HCT116 (cell line): ENCODE data around the gene CTSH. TPM values are rescaled to one million over a fixed set of nuclear protein-coding genes. Genes with fewer than 3 reads are reported as not detected.
"Not testable (repeated sequence)": the region's sequence is repeated elsewhere in the genome, so short reads cannot be mapped to it uniquely, and the experiment has no call there.

ENCODE experiments used
- ATAC-seq: fragments of 200-7000 bp; cut with Tn5 transposase; 2 replicates; pipeline ENCODE4 v1.9.1; 2020; ENCODE audit warnings: mild to moderate bottlenecking, moderate library complexity
- BruUV-seq: library from RNA; stranded (reverse); fragments of 400-500 nt; replicated peaks from 2 replicates; lab custom pipeline; 2021; lab: Mats Ljungman, UMichigan
- CTCF ChIA-PET: fragments of 300-600 bp; sonication (Branson Sonifier 250); formaldehyde crosslinking; loops from one replicate; lab custom pipeline; 2021; ENCODE audit warnings: antibody characterized with exemption; lab: Charles Lee
- POLR2A ChIA-PET: fragments of 300-600, 350-600 bp; sonication (Branson Sonifier 250); formaldehyde crosslinking; loops from one replicate; lab custom pipeline; 2021; ENCODE audit warnings: antibody characterized with exemption; lab: Charles Lee
- RAD21 ChIA-PET, 2 experiments: fragments of 300-600 bp; sonication (Branson Sonifier 250); formaldehyde crosslinking; loops; one replicate each; lab custom pipeline; 2023; ENCODE audit warnings: low total read pairs in 2 of 2; ENCODE audit not compliant: uncharacterized antibody in 2 of 2, unreplicated experiment in 2 of 2, low non-redundant PET in 1 of 2; lab: Charles Lee
- DNase-seq: peaks from one replicate; pipeline ENCODE4 v3.0.0-alpha.2; 2010; ENCODE audit warnings: low read depth, low spot score
- H2AFZ ChIP-seq: fragments of 200-600 bp; shearing (Covaris generic), sonication (generic); 2 replicates; pipeline ENCODE4 v1.6.1; 2017; ENCODE audit warnings: low read depth, mixed run types, mixed read lengths, antibody characterized with exemption, low read length; ENCODE audit not compliant: poor library complexity, severe bottlenecking
- H3K27ac ChIP-seq: 2 replicates; pipeline ENCODE4 v1.5.1; 2012; ENCODE audit warnings: low read depth, low read length
- H3K27me3 ChIP-seq: fragments of 200-600 bp; sonication (generic); 2 replicates; pipeline ENCODE4 v1.6.1; 2016; ENCODE audit warnings: mixed run types, low read length, mixed read lengths; ENCODE audit not compliant: insufficient read depth
- H3K36me3 ChIP-seq, 2 experiments: fragments of 200-500 bp in 1 of 2; fragments of 200-600 bp in 1 of 2; sonication (Bioruptor generic) in 1 of 2; sonication (generic) in 1 of 2; 2 replicates each; pipeline versions ENCODE4 v1.5.1 to v1.6.1; 2014 to 2016; ENCODE audit warnings: low read length in 2 of 2, inconsistent platforms in 1 of 2, mixed read lengths in 1 of 2, mixed run types in 1 of 2; ENCODE audit not compliant: insufficient read depth in 2 of 2, control insufficient read depth in 1 of 2
- H3K4me1 ChIP-seq, 2 experiments: fragments of 200-600 bp in 1 of 2; sonication (generic) in 1 of 2; 2 replicates each; pipeline versions ENCODE4 v1.5.1 to v1.6.1; 2012 to 2017; ENCODE audit warnings: low read length in 2 of 2, inconsistent platforms in 1 of 2, mild to moderate bottlenecking in 1 of 2, mixed read lengths in 1 of 2, mixed run types in 1 of 2, moderate library complexity in 1 of 2; ENCODE audit not compliant: insufficient read depth in 2 of 2, control insufficient read depth in 1 of 2
- H3K4me2 ChIP-seq: fragments of 200-600 bp; sonication (generic); 2 replicates; pipeline ENCODE4 v1.6.1; 2017; ENCODE audit warnings: mixed run types, low read length, mixed read lengths
- H3K4me3 ChIP-seq, 2 experiments: fragments of 200-600 bp in 1 of 2; sonication (generic) in 1 of 2; replicated peaks in 1 of 2; 2 replicates each; pipeline ENCODE4 v1.5.1; 2011 to 2016; ENCODE audit warnings: low read length in 2 of 2, control low read depth in 1 of 2, low read depth in 1 of 2, mild to moderate bottlenecking in 1 of 2, mixed read lengths in 1 of 2, mixed run types in 1 of 2
- H3K79me2 ChIP-seq: fragments of 200-600 bp; sonication (generic); 2 replicates; pipeline ENCODE4 v1.6.1; 2017; ENCODE audit warnings: mild to moderate bottlenecking, mixed run types, low read length, moderate library complexity, mixed read lengths; ENCODE audit not compliant: insufficient read depth
- H3K9ac ChIP-seq: fragments of 200-600 bp; sonication (generic); 2 replicates; pipeline ENCODE4 v1.6.1; 2016; ENCODE audit warnings: low read length, mixed read lengths
- H3K9me2 ChIP-seq: fragments of 200-600 bp; sonication (generic), shearing (Covaris generic); 2 replicates; pipeline ENCODE4 v1.6.1; 2017; ENCODE audit warnings: mixed run types, mild to moderate bottlenecking, moderate library complexity; ENCODE audit not compliant: insufficient read depth
- H3K9me3 ChIP-seq, 2 experiments: fragments of 200-500 bp in 1 of 2; fragments of 200-600 bp in 1 of 2; sonication (Bioruptor generic) in 1 of 2; sonication (generic) in 1 of 2; 2 replicates each; pipeline ENCODE4 v1.6.1; 2014 to 2017; ENCODE audit warnings: low read length in 2 of 2, mixed read lengths in 2 of 2, inconsistent platforms in 1 of 2, low read depth in 1 of 2, mild to moderate bottlenecking in 1 of 2, mixed run types in 1 of 2, moderate library complexity in 1 of 2; ENCODE audit not compliant: control insufficient read depth in 1 of 2, insufficient read depth in 1 of 2
- H4K20me1 ChIP-seq: fragments of 200-600 bp; sonication (generic), shearing (Covaris generic); 2 replicates; pipeline ENCODE4 v1.6.1; 2017; ENCODE audit warnings: mixed run types, mild to moderate bottlenecking, moderate library complexity; ENCODE audit not compliant: insufficient read depth
- EGR1 ChIP-seq: IDR thresholded peaks from 2 replicates; pipeline ENCODE4 v1.6.1; 2012; ENCODE audit warnings: low read depth
- intact Hi-C: fragments of 100-400 bp; cut with micrococcal nuclease; formaldehyde crosslinking; loops from 2 replicates; pipeline ENCODE4 v1.10.0; 2022
- total RNA-seq: library from RNA; stranded (reverse); gene quantifications from one replicate; pipeline ENCODE4 v1.2.1, GENCODE V29; 2021; ENCODE audit not compliant: unreplicated experiment

The CTSH gene
- total RNA-seq, 1 experiment from 2014 or later, result 37.5 TPM

DNA sequence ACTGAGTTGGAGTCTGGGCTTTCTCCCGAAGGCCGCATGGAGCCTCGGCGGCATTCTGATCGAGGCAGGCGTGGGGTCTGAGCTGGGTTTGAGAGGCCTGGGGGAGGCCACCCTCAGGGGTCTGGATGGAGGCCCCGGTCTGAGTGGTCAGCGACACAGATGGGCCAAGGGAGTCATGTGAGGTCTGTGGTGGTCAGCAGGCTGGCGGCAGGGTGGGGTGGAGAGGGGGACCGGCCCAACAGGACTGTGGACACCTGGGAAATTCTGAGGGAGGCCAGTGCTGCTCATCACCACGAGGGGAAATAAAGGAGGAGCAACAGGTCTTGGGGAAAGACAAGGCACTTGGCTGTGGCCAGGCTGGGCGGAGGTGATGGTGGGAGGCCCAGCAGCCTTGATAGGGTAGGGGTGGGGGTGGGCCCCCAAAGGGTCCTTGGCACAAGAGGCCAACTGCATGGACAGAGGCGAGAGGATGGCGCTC, 16.2 kb downstream of the CTSH start:
- no peak overlapping the region for H3K4me2 ChIP-seq
- H3K9me3 ChIP-seq, result no peaks in the 10 kb centered on the region
- DNase-seq, result no peak
- RAD21 ChIA-PET, result no interaction called here
- BruUV-seq, result no TSS peak
- no peak for ATAC-seq
- no peaks in the 10 kb centered on the region; a peak in 1 of 4 replicates for H3K36me3 ChIP-seq
- H3K9ac ChIP-seq, result no peak overlapping the region
- no peak overlapping the region for H2AFZ ChIP-seq
- H3K9me2 ChIP-seq, result no peaks in the 10 kb centered on the region
- H3K4me3 ChIP-seq, result no peak overlapping the region
- CTCF ChIA-PET, result interaction anchor here (1.0 kb wide), 1 partner anchor 51 kb away, joined by 3 read pairs; no protein-coding TSS in a partner anchor
- TF ChIP-seq EGR1, result no peak
- H4K20me1 ChIP-seq, result no peaks in the 10 kb centered on the region
- POLR2A ChIA-PET, result no interaction called here
- peaks cover 10 to 26% of the 10 kb centered on the region in 2 experiments for H3K4me1 ChIP-seq
- no peaks in the 10 kb centered on the region for H3K27me3 ChIP-seq
- no peaks in the 10 kb centered on the region for H3K79me2 ChIP-seq
- H3K27ac ChIP-seq, result no peak overlapping the region
- intact Hi-C loops, result no loop called here

DNA sequence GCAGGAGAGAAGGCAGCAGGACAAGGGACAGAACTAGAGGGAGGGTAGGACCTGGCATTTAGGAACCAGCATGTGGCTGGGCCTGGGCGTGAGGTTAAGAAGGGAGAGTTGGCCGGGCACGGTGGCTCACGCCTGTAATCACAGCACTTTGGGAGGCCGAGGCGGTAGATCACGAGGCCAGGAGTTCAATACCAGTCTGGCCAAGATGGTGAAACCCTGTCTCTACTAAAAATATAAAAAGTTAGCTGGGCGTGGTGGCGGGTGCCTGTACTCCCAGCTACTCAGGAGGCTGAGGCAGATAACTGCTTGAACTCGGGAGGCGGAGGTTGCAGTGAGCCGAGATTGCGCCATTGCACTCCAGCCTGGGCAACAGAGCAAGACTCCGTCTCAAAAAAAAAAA, 16.7 kb downstream of the CTSH start:
- H3K27me3 ChIP-seq, H3K36me3 ChIP-seq, RAD21 ChIA-PET, H3K4me2 ChIP-seq, BruUV-seq, H3K4me3 ChIP-seq, DNase-seq, H3K9me2 ChIP-seq, H4K20me1 ChIP-seq, H3K79me2 ChIP-seq, H2AFZ ChIP-seq, H3K9ac ChIP-seq, POLR2A ChIA-PET, H3K9me3 ChIP-seq, H3K27ac ChIP-seq, ATAC-seq, intact Hi-C loops: not testable (repeated sequence)
- CTCF ChIA-PET, result interaction anchor here (1.0 kb wide), 1 partner anchor 51 kb away, joined by 3 read pairs; no protein-coding TSS in a partner anchor
- peaks cover 10 to 26% of the 10 kb centered on the region in 2 experiments for H3K4me1 ChIP-seq
